Activated CD4-positive, alpha-beta T cell treated with anti-CD3 and anti-CD28 coated beads for 1 hour (primary cell): Measurements from ENCODE around the gene ARG2.
A peak's percentile ranks its signal among the peaks of the same experiment; 100 is the strongest.

Source experiments
- DNase-seq: peaks from one replicate; pipeline ENCODE4 v3.0.0-alpha.2; 2020

The ARG2 gene

GRCh38 chr14:67695394-67695949 lies 75.8 kb downstream of the ARG2 start, which contains the start of gene RDH11:
Gene RDH11 (minus strand): TSS chr14:67695764. CDS start chr14:67695703, 61 bp downstream.
- peak; percentile 68 for DNase-seq

GRCh38 chr14:67697006-67697405 lies 77.3 kb downstream of the ARG2 start:
- DNase-seq, result no peak

GRCh38 chr14:67698179-67698578 lies 78.5 kb downstream of the ARG2 start:
- DNase-seq, result no peak
